Activated CD4-positive, alpha-beta T cell treated with anti-CD3 and anti-CD28 coated beads for 36 hours (primary cell): ENCODE data around the gene CNNM3. TPM values are rescaled to one million over a fixed set of nuclear protein-coding genes. Genes with fewer than 3 reads are reported as not detected.

Source experiments
- ATAC-seq: fragments of 200-7000 bp; cut with Tn5 transposase; one replicate; pipeline ENCODE4 v1.10.0; 2021; ENCODE audit warnings: mild to moderate bottlenecking, moderate library complexity
- CTCF ChIA-PET: fragments of 350-600 bp; sonication (Branson Sonifier 250); formaldehyde crosslinking; loops from one replicate; lab custom pipeline; 2021; ENCODE audit warnings: antibody characterized with exemption; lab: Charles Lee
- POLR2A ChIA-PET: fragments of 350-600 bp; sonication (Branson Sonifier 250); formaldehyde crosslinking; loops from one replicate; lab custom pipeline; 2021; ENCODE audit warnings: antibody characterized with exemption, inconsistent platforms; lab: Charles Lee
- DNase-seq: peaks from one replicate; pipeline ENCODE4 v3.0.0-alpha.2; 2020
- H3K27ac Mint-ChIP-seq: one replicate; pipeline ENCODE4 v1.8.0; 2021; ENCODE audit warnings: mixed read lengths
- H3K27me3 Mint-ChIP-seq: one replicate; pipeline ENCODE4 v1.8.0; 2021; ENCODE audit warnings: mixed read lengths
- H3K36me3 Mint-ChIP-seq: one replicate; pipeline ENCODE4 v1.8.0; 2021; ENCODE audit warnings: low read depth, mixed read lengths
- H3K4me1 Mint-ChIP-seq: one replicate; pipeline ENCODE4 v1.8.0; 2021; ENCODE audit warnings: mixed read lengths
- H3K4me3 Mint-ChIP-seq: one replicate; pipeline ENCODE4 v1.8.0; 2021; ENCODE audit warnings: mild to moderate bottlenecking, moderate library complexity, mixed read lengths
- H3K9me3 Mint-ChIP-seq: one replicate; pipeline ENCODE4 v1.8.0; 2021; ENCODE audit warnings: low read depth, mixed read lengths
- intact Hi-C, 2 experiments: fragments of 100-400 bp; cut with DNase I in 1 of 2; cut with micrococcal nuclease in 1 of 2; formaldehyde crosslinking; loops; one replicate each; pipeline versions ENCODE4 v1.14.2 to v1.15.1; 2022 to 2024; cut with DNase I, micrococcal nuclease
- total RNA-seq, 2 experiments: library from RNA; stranded (reverse); gene quantifications; one replicate each; pipeline ENCODE4 v1.2.3, GENCODE V29; 2021

Gene CNNM3
- total RNA-seq, 2 experiments from 2014 or later: 19.2 to 31.2 TPM

DNA sequence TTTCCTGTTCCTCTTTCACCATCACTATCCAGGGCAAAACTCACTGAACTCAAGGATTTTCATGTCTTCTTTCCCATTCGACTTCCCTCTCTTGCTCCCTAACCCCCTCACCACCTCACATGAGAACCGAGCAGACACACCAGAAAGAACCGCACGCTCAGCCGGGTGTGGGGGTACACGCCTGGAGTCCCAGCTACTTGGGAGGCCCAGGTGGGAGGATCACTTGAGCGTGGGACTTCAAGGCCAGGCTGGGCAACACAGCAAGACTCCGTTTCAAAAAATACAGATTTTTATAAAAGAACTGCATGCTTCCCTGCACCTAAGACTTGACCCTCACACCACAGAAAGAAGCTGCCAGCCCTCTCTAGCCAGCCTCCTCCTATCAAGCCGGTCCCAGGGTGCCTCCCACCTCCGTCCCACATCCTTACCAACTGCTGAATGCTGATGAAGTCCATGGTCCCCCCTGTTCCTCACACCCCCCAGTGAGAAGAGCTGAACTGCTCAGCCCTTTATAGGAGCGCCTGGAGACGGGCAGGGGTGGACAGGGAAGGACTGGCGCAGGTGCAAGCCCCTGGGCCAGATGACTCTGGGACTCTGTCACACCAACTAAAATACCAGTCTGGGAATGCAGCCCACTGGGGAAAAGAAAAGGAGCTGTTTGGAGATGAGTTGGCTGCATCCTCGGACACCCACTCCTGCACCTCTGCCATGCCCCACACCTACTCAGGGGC, 27.6 kb downstream of the CNNM3 start, which contains the start of gene ANKRD23:
Gene ANKRD23, minus strand, starts transcription at position 484 of the 731 bp plus-strand sequence. Its CDS starts 29 bp downstream, at position 455.
- no peak within 1 kb of the TSS for H3K27ac Mint-ChIP-seq
- DNase-seq: no peak
- no peak for ATAC-seq
- no peak within 1 kb of the TSS for H3K4me3 Mint-ChIP-seq
- H3K27me3 Mint-ChIP-seq: no peaks in the 10 kb centered on the region
- POLR2A ChIA-PET: interaction anchor here (1.3 kb wide), 1 partner anchor 13 kb away, joined by 4 read pairs; no protein-coding TSS in a partner anchor
- H3K36me3 Mint-ChIP-seq: peaks cover 27% of the 10 kb centered on the region
- CTCF ChIA-PET: interaction anchor here (1.2 kb wide), 1 partner anchor 8 kb away, joined by 6 read pairs; no protein-coding TSS in a partner anchor
- H3K4me1 Mint-ChIP-seq: peaks cover 11% of the 10 kb centered on the region
- intact Hi-C loops: no loop called here
- H3K9me3 Mint-ChIP-seq: no peaks in the 10 kb centered on the region

DNA sequence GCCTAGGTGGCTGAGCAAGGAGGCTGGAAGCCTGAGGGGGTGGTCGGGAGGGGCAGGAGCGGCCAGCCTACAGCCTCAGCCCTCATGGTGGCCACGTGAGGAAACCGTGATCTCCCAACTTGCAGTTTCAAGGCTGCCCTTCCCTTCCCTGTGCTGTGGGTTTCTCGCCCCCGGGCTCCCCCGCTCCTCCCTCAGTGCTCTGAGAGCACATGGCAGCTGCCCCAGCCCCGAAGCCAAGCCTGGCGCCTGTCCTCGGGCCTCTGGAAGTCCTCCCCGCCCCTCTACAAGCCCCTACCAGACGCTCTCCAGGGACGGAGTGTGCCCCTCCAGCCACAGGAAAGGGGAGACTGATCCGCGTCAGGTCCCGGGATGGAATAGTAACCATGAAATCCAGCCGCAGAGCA, 28.3 kb downstream of the CNNM3 start:
- H3K4me3 Mint-ChIP-seq: no peak overlapping the region

DNA sequence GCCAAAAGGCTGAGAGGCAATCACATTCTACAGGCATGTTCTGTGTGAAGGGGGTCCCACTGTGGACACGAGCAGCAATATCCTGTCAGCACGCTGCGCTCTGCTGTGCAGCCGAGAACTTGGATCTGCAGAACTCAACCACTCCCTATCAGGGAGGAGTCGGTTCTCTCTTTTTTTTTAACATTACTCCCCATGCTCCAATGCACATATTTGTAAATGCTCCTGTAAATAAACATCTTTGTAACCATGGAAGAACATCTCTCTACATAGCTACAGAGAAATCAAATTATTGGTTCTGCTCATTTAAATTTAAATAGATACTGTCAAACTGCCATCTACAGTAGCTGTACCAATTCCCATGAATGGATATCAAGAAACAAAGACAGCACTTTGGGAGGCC, 30.8 kb downstream of the CNNM3 start:
- POLR2A ChIA-PET: no interaction called here
- Mint-ChIP-seq H3K36me3 (peaks cover 28% of the 10 kb centered on the region), H3K9me3 (no peaks in the 10 kb centered on the region), H3K4me3 (no peak overlapping the region), H3K27me3 (no peaks in the 10 kb centered on the region), H3K4me1 (no peaks in the 10 kb centered on the region), H3K27ac (no peak overlapping the region)
- no peak for ATAC-seq
- DNase-seq: no peak
- intact Hi-C loops: no loop called here
- CTCF ChIA-PET: no interaction called here

More for the DNA sequence above, 28.3 kb downstream of the CNNM3 start:
- DNase-seq (no peak), ATAC-seq (no peak)
- H3K36me3 Mint-ChIP-seq: peaks cover 27% of the 10 kb centered on the region
- no peaks in the 10 kb centered on the region for H3K27me3 Mint-ChIP-seq
- intact Hi-C loops: no loop called here
- H3K4me1 Mint-ChIP-seq: peaks cover 7% of the 10 kb centered on the region
- no peak overlapping the region for H3K27ac Mint-ChIP-seq
- POLR2A ChIA-PET: no interaction called here
- CTCF ChIA-PET: no interaction called here
- no peaks in the 10 kb centered on the region for H3K9me3 Mint-ChIP-seq

DNA sequence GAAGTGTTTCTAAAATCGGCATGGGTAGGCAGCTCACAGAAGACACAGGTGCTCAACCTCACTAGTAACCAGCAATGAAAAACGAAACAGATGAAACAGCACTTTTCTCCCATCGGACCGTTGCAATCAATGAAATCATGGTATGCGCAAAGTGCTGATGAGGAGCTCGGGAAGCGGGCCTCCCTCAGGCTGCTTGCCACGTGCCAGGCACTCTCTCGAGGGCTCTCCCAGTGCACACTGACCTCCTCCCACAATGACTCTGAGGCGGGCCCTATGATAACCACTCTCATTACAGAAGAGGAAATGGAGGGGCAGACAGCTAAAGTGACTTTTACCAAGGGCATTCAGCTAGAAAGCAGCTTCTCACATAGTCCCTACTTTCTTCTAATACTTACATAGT, 31.5 kb downstream of the CNNM3 start:
- POLR2A ChIA-PET: no interaction called here
- no peaks in the 10 kb centered on the region for H3K4me1 Mint-ChIP-seq

DNA sequence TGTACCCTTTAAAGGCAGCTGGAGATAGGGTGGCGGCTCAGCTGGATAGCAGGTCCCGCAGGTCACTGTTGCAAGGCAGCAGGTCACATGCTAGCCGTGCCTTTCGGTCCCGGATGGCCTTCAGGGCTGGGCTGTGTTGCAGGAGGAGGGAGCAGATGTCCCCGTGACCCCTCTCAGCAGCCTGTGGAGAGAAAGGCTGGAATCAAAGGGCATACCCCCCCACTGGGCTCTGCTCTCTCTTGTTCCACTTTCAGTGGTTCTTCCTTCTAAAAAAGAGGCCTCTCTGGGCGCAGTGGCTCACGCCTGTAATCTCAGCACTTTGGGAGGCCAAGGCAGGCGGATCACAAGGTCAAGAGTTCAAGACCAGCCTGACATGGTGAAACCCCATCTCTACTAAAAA, 32.2 kb downstream of the CNNM3 start:
- DNase-seq: no peak
- H3K9me3 Mint-ChIP-seq: no peaks in the 10 kb centered on the region
- H3K36me3 Mint-ChIP-seq: peaks cover 37% of the 10 kb centered on the region
- no peaks in the 10 kb centered on the region for H3K27me3 Mint-ChIP-seq
- no peaks in the 10 kb centered on the region for H3K4me1 Mint-ChIP-seq
- intact Hi-C loops: no loop called here
- ChIA-PET POLR2A (no interaction called here), CTCF (interaction anchor here (0.6 to 1.5 kb wide), 4 partner anchors 9 to 130 kb away, joined by 3 to 5 read pairs (median 4); partner anchors contain the start of gene ANKRD39)
- H3K27ac Mint-ChIP-seq: no peak overlapping the region
- H3K4me3 Mint-ChIP-seq: no peak overlapping the region
- ATAC-seq: no peak

More for the DNA sequence above, 31.5 kb downstream of the CNNM3 start:
- Mint-ChIP-seq H3K9me3 (no peaks in the 10 kb centered on the region), H3K27me3 (no peaks in the 10 kb centered on the region), H3K27ac (no peak overlapping the region), H3K36me3 (peaks cover 30% of the 10 kb centered on the region), H3K4me3 (no peak overlapping the region)
- intact Hi-C loops: no loop called here
- DNase-seq (no peak), ATAC-seq (no peak)
- CTCF ChIA-PET: interaction anchor here (0.6 to 1.5 kb wide), 4 partner anchors 10 to 131 kb away, joined by 3 to 4 read pairs (median 4); no protein-coding TSS in a partner anchor

DNA sequence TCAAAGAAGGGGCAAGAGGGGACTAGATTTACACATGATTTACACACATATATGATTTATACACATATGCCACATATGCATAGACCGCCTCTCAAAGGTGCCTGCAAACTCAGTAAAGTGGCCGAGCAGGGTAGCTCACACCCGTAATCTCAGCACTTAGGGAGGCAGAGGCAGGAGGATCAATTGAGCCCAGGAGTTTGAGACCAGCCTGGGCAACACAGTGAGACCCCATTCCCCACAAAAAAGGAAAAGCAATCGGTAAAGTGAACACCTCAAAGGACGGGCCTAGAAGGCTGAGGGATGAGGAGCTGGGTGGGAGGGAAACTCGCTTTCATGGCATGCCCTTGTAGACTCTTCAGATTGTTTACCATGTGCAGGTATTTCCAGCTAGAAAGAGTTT, 36.6 kb downstream of the CNNM3 start:
- no peaks in the 10 kb centered on the region for H3K9me3 Mint-ChIP-seq
- no peaks in the 10 kb centered on the region for H3K27me3 Mint-ChIP-seq
- no peak for ATAC-seq
- ChIA-PET POLR2A (no interaction called here), CTCF (interaction anchor here (0.7 to 2.1 kb wide), 3 partner anchors 10 to 110 kb away, joined by 3 to 6 read pairs (median 3); no protein-coding TSS in a partner anchor)
- H3K36me3 Mint-ChIP-seq: peaks cover 37% of the 10 kb centered on the region
- no peak overlapping the region for H3K4me3 Mint-ChIP-seq
- no peak for DNase-seq
- H3K4me1 Mint-ChIP-seq: peaks cover 15% of the 10 kb centered on the region
- no peak overlapping the region for H3K27ac Mint-ChIP-seq
- intact Hi-C loops: no loop called here

DNA sequence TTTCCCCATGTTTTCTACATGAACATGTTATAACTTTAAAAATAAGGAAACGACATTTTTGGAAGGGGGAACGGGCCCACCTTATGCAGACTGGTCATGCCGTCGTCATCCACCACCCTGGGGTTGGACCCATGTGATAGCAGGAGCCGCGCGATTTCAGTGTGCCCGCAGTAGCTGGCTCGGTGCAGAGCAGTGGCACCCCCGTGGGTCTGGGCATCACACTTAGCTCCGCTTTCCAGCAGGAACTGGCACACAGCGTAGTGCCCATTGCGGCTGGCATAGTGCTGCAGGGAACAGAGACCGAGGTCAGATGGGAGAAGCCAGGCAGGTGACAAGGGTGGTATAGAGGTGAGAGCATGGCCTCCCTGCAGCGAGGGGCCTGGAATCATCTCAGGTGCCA, 37.3 kb downstream of the CNNM3 start:
- Mint-ChIP-seq H3K9me3 (no peaks in the 10 kb centered on the region), H3K27ac (no peak overlapping the region), H3K4me1 (peaks cover 15% of the 10 kb centered on the region), H3K4me3 (no peak overlapping the region), H3K27me3 (no peaks in the 10 kb centered on the region), H3K36me3 (peaks cover 30% of the 10 kb centered on the region)
- intact Hi-C loops: no loop called here
- no peak for DNase-seq
- ChIA-PET POLR2A (no interaction called here), CTCF (interaction anchor here (0.7 to 1.4 kb wide), 2 partner anchors 11 to 17 kb away, joined by 3 read pairs; no protein-coding TSS in a partner anchor)
- ATAC-seq: no peak

DNA sequence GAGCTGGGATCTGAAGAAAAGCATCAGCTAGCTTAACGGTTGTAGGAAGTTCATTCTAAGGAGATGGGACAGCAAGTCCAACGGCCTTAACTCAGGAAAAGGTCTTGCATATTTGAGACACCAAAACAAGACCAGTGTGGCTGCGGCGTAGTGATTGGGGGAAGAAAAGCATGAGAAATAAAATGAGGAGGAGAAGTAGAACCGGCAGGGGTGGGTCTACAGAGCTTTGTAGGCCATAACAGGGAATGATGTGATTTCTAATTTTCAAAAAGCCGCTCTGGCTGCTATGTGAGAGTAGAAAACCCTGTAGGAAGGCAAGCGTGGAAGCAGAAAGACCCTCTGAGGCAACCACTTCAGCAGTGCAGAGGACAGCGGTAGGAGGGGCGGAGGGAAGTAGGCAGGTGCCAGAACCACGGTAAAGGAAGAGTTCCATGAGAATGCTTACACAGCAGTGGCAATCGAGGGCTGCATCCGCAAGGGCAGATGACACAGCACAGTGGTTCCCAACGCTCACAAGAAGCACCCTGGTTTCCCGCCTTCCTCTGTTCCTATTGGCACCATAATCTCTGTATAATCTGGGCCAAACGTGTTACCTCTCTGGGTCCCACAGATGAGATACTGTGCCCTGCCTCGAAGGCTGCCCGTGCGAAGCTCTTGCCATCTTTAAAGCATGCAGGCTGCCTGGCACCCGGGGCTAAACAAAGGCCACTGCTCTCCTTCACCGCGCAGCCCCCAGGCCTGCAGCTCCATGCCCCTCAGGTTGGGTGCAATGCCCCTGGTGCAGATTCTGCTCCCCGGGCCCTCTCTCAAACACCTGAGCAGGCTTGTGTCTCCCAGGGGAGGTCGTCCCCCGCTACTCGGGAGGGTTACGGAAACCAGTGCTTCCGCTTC, 41.0 kb downstream of the CNNM3 start:
- Mint-ChIP-seq H3K4me3 (peak overlapping the region; percentile 90), H3K4me1 (peaks cover 36% of the 10 kb centered on the region)

DNA sequence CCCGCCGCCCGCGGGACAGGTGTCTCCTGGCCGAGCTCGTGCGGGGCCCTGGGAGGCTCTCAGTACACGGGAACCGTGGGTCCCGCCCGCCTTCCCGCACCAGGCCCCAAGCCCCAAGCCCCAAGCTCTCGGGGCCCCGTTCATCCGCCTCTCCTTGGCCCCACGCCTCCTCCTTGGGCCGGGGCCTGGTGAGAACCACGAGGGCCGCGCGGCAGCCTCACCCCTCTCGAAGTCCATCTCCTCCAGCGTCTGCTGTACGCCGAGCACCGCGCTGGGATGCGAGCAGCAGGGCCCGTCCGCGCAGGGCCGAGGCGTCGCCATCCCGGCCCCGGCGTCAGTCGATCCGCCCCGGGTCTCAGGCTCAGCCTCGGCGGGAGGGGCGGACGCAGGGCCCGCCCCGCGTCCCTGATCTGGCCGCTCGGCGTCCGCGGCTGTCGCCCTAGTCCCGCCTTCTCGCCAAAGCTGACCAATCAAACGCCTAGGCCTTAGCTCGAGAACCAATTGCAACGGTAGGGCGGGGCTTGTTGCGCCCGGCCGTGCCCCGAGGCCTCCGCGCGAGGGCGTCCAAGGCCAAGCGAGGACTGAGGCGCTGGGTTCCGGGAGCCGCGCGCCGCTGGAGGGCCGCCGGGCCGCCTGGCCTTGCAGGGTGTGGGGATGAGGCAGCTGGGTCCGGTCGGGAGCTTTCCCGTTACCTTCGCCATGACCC, 41.8 kb downstream of the CNNM3 start, which contains the start of gene ANKRD39:
Gene ANKRD39, minus strand, starts transcription at position 350 of the 706 bp plus-strand sequence. Its CDS starts 29 bp downstream, at position 321.
- POLR2A ChIA-PET: interaction anchor here (0.6 to 1.3 kb wide), 6 partner anchors 9 to 604 kb away, joined by 3 to 7 read pairs (median 4); partner anchors contain the start of gene CNNM3
- Mint-ChIP-seq H3K27me3 (no peaks in the 10 kb centered on the region), H3K4me1 (peaks cover 36% of the 10 kb centered on the region), H3K27ac (peak within 1 kb of the TSS; percentile 79), H3K9me3 (no peaks in the 10 kb centered on the region), H3K36me3 (peaks cover 25% of the 10 kb centered on the region), H3K4me3 (peak within 1 kb of the TSS; percentile 90)
- ATAC-seq (peak; percentile 94), DNase-seq (peak; percentile 98)
- CTCF ChIA-PET: interaction anchor here (0.6 to 3.0 kb wide), 31 partner anchors 9 to 865 kb away, joined by 3 to 38 read pairs (median 5); partner anchors contain the start of genes ANKRD36, CNNM3 and SEMA4C
- intact Hi-C loops: loop anchor here (1.0 to 5.0 kb wide), 11 partner anchors 10 to 649 kb away; partner anchors contain the start of genes CNNM3 (in 2 of the 2), KANSL3 (in 2 of the 2), CIAO1 (in 1 of the 2) and LMAN2L (in 1 of the 2)

More for the DNA sequence above, 41.0 kb downstream of the CNNM3 start:
- intact Hi-C loops: loop anchor here in 1 of 2 experiments (2.0 to 5.0 kb wide), 2 partner anchors 40 to 220 kb away; partner anchors contain the start of genes CNNM3 and KANSL3
- ChIA-PET POLR2A (interaction anchor here (0.6 to 1.3 kb wide), 8 partner anchors 9 to 69 kb away, joined by 3 to 7 read pairs (median 4); partner anchors contain the start of gene CNNM3), CTCF (interaction anchor here (0.6 to 3.0 kb wide), 29 partner anchors 8 to 864 kb away, joined by 3 to 38 read pairs (median 5); partner anchors contain the start of genes ANKRD36, CNNM3 and SEMA4C)
- no peaks in the 10 kb centered on the region for H3K27me3 Mint-ChIP-seq
- no peaks in the 10 kb centered on the region for H3K9me3 Mint-ChIP-seq
- H3K27ac Mint-ChIP-seq: peak overlapping the region; percentile 79
- ATAC-seq: no peak
- H3K36me3 Mint-ChIP-seq: peaks cover 26% of the 10 kb centered on the region
- DNase-seq: peak; percentile 66

DNA sequence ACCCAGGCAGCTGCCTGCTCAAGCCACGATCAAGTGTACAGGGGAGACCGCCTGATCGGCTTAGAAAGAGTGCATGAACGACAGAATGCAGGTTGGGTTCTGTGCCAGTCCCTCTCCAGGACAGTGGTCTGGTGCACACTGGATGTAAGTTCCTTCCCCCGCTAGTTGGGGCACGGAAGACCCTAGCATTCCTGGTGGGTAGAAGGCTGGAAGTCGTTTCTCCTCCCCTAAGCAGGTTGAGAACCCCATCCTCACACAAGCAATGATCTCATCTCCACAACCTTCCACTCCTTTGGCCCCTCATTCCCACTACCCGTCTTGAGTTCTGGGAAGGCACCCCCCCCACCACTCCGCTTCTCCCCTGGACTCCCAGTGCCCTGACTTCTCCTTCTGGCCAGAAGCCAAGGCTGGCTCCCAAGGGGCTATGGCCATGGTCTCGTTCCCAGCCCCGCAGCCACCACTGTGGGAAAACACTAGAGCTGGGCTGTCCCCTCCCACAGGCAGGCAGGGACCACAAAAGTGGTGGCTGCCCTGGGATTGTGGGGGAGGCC, 43.1 kb downstream of the CNNM3 start:
- DNase-seq: no peak
- Mint-ChIP-seq H3K9me3 (no peaks in the 10 kb centered on the region), H3K27me3 (no peaks in the 10 kb centered on the region), H3K27ac (no peak overlapping the region), H3K4me3 (peak overlapping the region; percentile 90), H3K36me3 (peaks cover 14% of the 10 kb centered on the region), H3K4me1 (peaks cover 36% of the 10 kb centered on the region)
- no peak for ATAC-seq
- CTCF ChIA-PET: interaction anchor here (1.1 to 3.0 kb wide), 8 partner anchors 8 to 317 kb away, joined by 3 to 38 read pairs (median 10); no protein-coding TSS in a partner anchor
- POLR2A ChIA-PET: no interaction called here
- intact Hi-C loops: loop anchor here in 1 of 2 experiments (1.0 to 5.0 kb wide), 2 partner anchors 9 to 222 kb away; partner anchors contain the start of gene KANSL3
